SK-N-SH treated with all-trans-retinoic acid at 6 μM for 48 hours (cell line): ENCODE measurements around the gene LAMA3.

ENCODE experiments used
- ARNTL ChIP-seq: fragments of 450-650 bp; formaldehyde crosslinking; IDR thresholded peaks from 2 replicates; pipeline ENCODE4 v1.5.0; 2020; ENCODE audit warnings: low read depth, mild to moderate bottlenecking, moderate library complexity, borderline replicate concordance
- BACH2 ChIP-seq: fragments of 250-450 bp; sonication (Bioruptor Pico); IDR thresholded peaks from 2 replicates; pipeline ENCODE4 v1.9.0; 2021; ENCODE audit warnings: mild to moderate bottlenecking, borderline replicate concordance
- CREB5 ChIP-seq: fragments of 250-450 bp; sonication (Bioruptor Pico); IDR thresholded peaks from 2 replicates; pipeline ENCODE4 v1.5.1; 2020; ENCODE audit warnings: low read depth, mild to moderate bottlenecking, moderate library complexity
- CSRNP3 ChIP-seq: fragments of 250-450 bp; sonication (Bioruptor Pico); IDR thresholded peaks from 2 replicates; pipeline ENCODE4 v1.5.1; 2021; ENCODE audit warnings: mild to moderate bottlenecking, moderate library complexity
- GLIS3 ChIP-seq: fragments of 250-450 bp; sonication (Bioruptor Pico); IDR thresholded peaks from 2 replicates; pipeline ENCODE4 v1.5.0; 2020; ENCODE audit warnings: mild to moderate bottlenecking, moderate library complexity
- OSR1 ChIP-seq: fragments of 250-450 bp; sonication (Bioruptor Pico); IDR thresholded peaks from 2 replicates; pipeline ENCODE4 v1.8.0; 2022; ENCODE audit warnings: moderate library complexity, mild to moderate bottlenecking, inconsistent platforms
- PATZ1 ChIP-seq: fragments of 250-450 bp; sonication (Bioruptor Pico); IDR thresholded peaks from 2 replicates; pipeline ENCODE4 v1.8.0; 2020; ENCODE audit warnings: mild to moderate bottlenecking, moderate library complexity, borderline replicate concordance
- ZFP3 ChIP-seq: fragments of 250-450 bp; sonication (Bioruptor Pico); IDR thresholded peaks from 2 replicates; pipeline ENCODE4 v1.5.0; 2020; ENCODE audit warnings: mild to moderate bottlenecking, moderate library complexity
- ZFP30 ChIP-seq: fragments of 450-650 bp; formaldehyde crosslinking; IDR thresholded peaks from 2 replicates; pipeline ENCODE4 v1.5.0; 2022; ENCODE audit warnings: mild to moderate bottlenecking, moderate library complexity
- ZNF70 ChIP-seq: fragments of 450-650 bp; formaldehyde crosslinking; IDR thresholded peaks from 2 replicates; pipeline ENCODE4 v1.5.0; 2020; ENCODE audit warnings: mild to moderate bottlenecking, moderate library complexity
- ZNF8 ChIP-seq: fragments of 450-650 bp; formaldehyde crosslinking; IDR thresholded peaks from 2 replicates; pipeline ENCODE4 v1.5.0; 2020; ENCODE audit warnings: mild to moderate bottlenecking, moderate library complexity

- TF ChIP-seq PATZ1 (CRISPR knock-in tag) (no peak), BACH2 (CRISPR knock-in tag) (no peak), ZFP30 (CRISPR knock-in tag) (no peak), ZNF70 (no peak), ZNF8 (CRISPR knock-in tag) (no peak), OSR1 (CRISPR knock-in tag) (no peak), ZFP3 (CRISPR knock-in tag) (no peak), CREB5 (CRISPR knock-in tag) (no peak), GLIS3 (CRISPR knock-in tag) (no peak), CSRNP3 (CRISPR knock-in tag) (no peak), ARNTL (CRISPR knock-in tag) (no peak)
These were observed 6.8 kb upstream of the LAMA3 start for GRCh38 chr18:23682472-23682871.
